ENCODE results near the gene SLIT3.

Gene SLIT3

DNA sequence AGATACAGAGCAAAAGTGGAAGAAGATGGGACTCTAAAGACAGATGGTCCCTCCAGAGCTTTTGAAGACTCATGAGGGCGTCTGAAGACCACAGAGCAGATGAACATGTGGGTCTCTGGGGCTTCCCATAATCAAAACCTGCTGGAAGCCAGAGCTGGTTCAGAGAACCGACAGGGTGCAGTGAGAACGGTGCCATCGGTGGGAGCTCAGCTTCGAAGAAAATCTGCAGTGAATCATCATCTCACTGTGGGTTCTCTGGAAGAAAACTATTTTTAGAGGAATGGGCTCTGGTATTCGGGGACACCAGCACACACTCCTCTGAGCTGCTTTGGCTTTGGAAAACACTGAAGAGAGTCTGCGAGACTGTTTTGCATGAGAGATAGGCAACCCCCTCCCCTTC, 499.4 kb downstream of the SLIT3 start:
- Histone ChIP-seq H3K9me3 (ENCODE audit: insufficient read depth, low read length, severe bottlenecking) (no peaks in the 10 kb centered on the region), H3K27me3 (ENCODE audit: insufficient read depth, low read length, poor library complexity) (no peaks in the 10 kb centered on the region), H4K20me1 (ENCODE audit: insufficient read depth, low read length) (no peaks in the 10 kb centered on the region), H3K4me1 (ENCODE audit: insufficient read depth, low read length) (peaks cover 7% of the 10 kb centered on the region; the same call in 1 of the 2 replicates), H3K27ac (ENCODE audit: low read length) (no peak overlapping the region), H3K4me3 (ENCODE audit: low read depth in 1 of 2, low read length in 2 of 2) (no peak overlapping the region), H3K9ac (ENCODE audit: low read depth, low read length) (no peak overlapping the region), H3K36me3 (ENCODE audit: insufficient read depth, low read length) (no peaks in the 10 kb centered on the region), H3K4me2 (ENCODE audit: insufficient read depth, low read length) (no peak overlapping the region), H2AFZ (ENCODE audit: low read depth, low read length) (no peak overlapping the region), H3K79me2 (ENCODE audit: insufficient read depth, low read length) (no peaks in the 10 kb centered on the region)
- ATAC-seq (ENCODE audit: insufficient read depth, low read depth) (no peak), DNase-seq (no peak)
- TF ChIP-seq CTCF (IDR thresholded peaks at IDR 0.05; ENCODE audit: borderline replicate concordance, extremely low read depth, low read length, poor library complexity, severe bottlenecking), result no peak
- TF ChIP-seq EZH2 (IDR thresholded peaks at IDR 0.05; ENCODE audit: borderline replicate concordance, low read depth, low read length, severe bottlenecking), result no peak

GRCh38 chr5:168800701-168801100, 500.2 kb downstream of the SLIT3 start:
- no peak for TF ChIP-seq CTCF (IDR thresholded peaks at IDR 0.05; ENCODE audit: borderline replicate concordance, extremely low read depth, low read length, poor library complexity, severe bottlenecking)
- no peaks in the 10 kb centered on the region for H4K20me1 ChIP-seq (ENCODE audit: insufficient read depth, low read length)
- H3K27ac ChIP-seq (ENCODE audit: low read length), result no peak overlapping the region
- no peak overlapping the region for H2AFZ ChIP-seq (ENCODE audit: low read depth, low read length)
- H3K36me3 ChIP-seq (ENCODE audit: insufficient read depth, low read length), result no peaks in the 10 kb centered on the region
- H3K9ac ChIP-seq (ENCODE audit: low read depth, low read length), result no peak overlapping the region
- H3K4me3 ChIP-seq (ENCODE audit: low read depth in 1 of 2, low read length in 2 of 2), result no peak overlapping the region
- peaks cover 7% of the 10 kb centered on the region; the same call in 1 of the 2 replicates for H3K4me1 ChIP-seq (ENCODE audit: insufficient read depth, low read length)
- H3K27me3 ChIP-seq (ENCODE audit: insufficient read depth, low read length, poor library complexity), result no peaks in the 10 kb centered on the region
- H3K4me2 ChIP-seq (ENCODE audit: insufficient read depth, low read length), result no peak overlapping the region
- DNase-seq (no peak), ATAC-seq (ENCODE audit: insufficient read depth, low read depth) (no peak)
- no peaks in the 10 kb centered on the region for H3K79me2 ChIP-seq (ENCODE audit: insufficient read depth, low read length)
- no peaks in the 10 kb centered on the region for H3K9me3 ChIP-seq (ENCODE audit: insufficient read depth, low read length, severe bottlenecking)

DNA sequence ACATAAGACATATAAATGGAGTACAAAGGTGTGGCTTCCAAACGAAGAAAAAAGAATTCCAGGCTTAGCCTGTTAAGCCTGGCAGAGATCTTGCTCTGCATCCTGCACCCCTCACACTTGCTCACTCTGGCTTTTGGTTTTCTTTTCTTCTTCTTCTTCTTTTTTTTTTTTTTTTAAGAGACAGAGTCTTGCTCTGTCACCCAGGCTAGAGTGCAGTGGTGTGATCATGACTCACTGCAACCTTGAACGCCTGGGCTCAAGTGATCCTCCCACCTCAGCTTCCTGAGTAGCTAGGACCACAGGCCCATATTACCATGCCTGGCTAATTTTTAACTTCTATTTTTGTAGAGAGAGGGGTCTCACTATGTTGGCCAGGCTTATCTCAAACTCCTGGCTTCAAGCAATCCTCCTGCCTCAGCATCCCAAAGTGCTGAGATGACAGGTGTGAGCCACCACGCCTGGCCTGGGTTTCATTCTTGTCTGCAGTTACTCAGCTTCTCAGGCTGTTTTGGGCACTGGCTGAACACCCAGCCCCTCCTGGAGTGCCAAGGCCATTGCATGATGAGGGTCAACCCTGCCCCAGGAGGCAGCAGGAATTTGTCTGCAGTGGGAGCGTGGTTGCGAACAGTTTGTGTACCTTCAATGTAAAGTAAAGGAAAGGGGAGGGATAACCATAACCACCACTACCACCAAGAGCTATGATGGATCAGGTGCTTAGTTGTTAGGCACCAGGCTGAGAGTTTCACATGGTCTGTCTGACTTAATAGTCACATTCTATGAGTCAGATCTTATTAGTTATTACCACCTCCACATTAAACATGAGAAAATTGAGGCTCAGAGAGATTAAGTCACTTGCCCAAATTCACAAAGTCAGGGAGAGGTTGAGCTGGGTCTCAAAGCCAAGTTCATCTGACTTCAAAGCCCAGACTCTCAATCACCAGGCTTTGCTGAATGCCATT, 502.6 kb downstream of the SLIT3 start:
- H3K4me2 ChIP-seq (ENCODE audit: insufficient read depth, low read length), result no peak overlapping the region

More for the DNA sequence above, 502.6 kb downstream of the SLIT3 start:
- Histone ChIP-seq H3K79me2 (ENCODE audit: insufficient read depth, low read length) (no peaks in the 10 kb centered on the region), H3K9ac (ENCODE audit: low read depth, low read length) (no peak overlapping the region), H3K36me3 (ENCODE audit: insufficient read depth, low read length) (no peaks in the 10 kb centered on the region), H2AFZ (ENCODE audit: low read depth, low read length) (no peak overlapping the region), H3K4me3 (ENCODE audit: low read depth in 1 of 2, low read length in 2 of 2) (no peak overlapping the region), H3K4me1 (ENCODE audit: insufficient read depth, low read length) (peaks cover 19% of the 10 kb centered on the region), H3K27ac (ENCODE audit: low read length) (no peak overlapping the region), H3K9me3 (ENCODE audit: insufficient read depth, low read length, severe bottlenecking) (no peaks in the 10 kb centered on the region), H3K27me3 (ENCODE audit: insufficient read depth, low read length, poor library complexity) (no peaks in the 10 kb centered on the region), H4K20me1 (ENCODE audit: insufficient read depth, low read length) (no peaks in the 10 kb centered on the region)
- TF ChIP-seq CTCF (IDR thresholded peaks at IDR 0.05; ENCODE audit: borderline replicate concordance, extremely low read depth, low read length, poor library complexity, severe bottlenecking) (no peak), EZH2 (IDR thresholded peaks at IDR 0.05; ENCODE audit: borderline replicate concordance, low read depth, low read length, severe bottlenecking) (no peak)
- DNase-seq (peak; percentile 19), ATAC-seq (ENCODE audit: insufficient read depth, low read depth) (peak; percentile 54; the same call in 1 of the 3 replicates)

Measured in DND-41 (cell line).